Activated CD8-positive, alpha-beta memory T cell treated with anti-CD3 and anti-CD28 coated beads, Interleukin-2, amount 10 ng/mL, durations not matched to agents 7 days and 5 days (primary cell): ENCODE data around the gene NMUR2. TPM values are rescaled to one million over a fixed set of nuclear protein-coding genes. Genes with fewer than 3 reads are reported as not detected.

Experiments
- ATAC-seq: fragments of 150-1000 bp; cut with Tn5 transposase; one replicate; pipeline ENCODE4 v1.10.0; 2021; ENCODE audit warnings: moderate library complexity
- CTCF ChIA-PET: fragments of 350-600 bp; sonication (Branson Sonifier 250); formaldehyde crosslinking; loops from one replicate; lab custom pipeline; 2021; ENCODE audit warnings: antibody characterized with exemption; lab: Charles Lee
- DNase-seq: peaks from one replicate; pipeline ENCODE4 v3.0.0-alpha.2; 2020
- H3K27ac Mint-ChIP-seq: one replicate; pipeline ENCODE4 v1.8.0; 2021; ENCODE audit warnings: mild to moderate bottlenecking, mixed read lengths
- H3K27me3 Mint-ChIP-seq: one replicate; pipeline ENCODE4 v1.8.0; 2021; ENCODE audit warnings: mixed read lengths
- H3K36me3 Mint-ChIP-seq: one replicate; pipeline ENCODE4 v1.8.0; 2021; ENCODE audit warnings: mild to moderate bottlenecking, mixed read lengths
- H3K4me1 Mint-ChIP-seq: one replicate; pipeline ENCODE4 v1.8.0; 2021; ENCODE audit warnings: mixed read lengths
- H3K4me3 Mint-ChIP-seq: one replicate; pipeline ENCODE4 v1.8.0; 2021; ENCODE audit warnings: mild to moderate bottlenecking, moderate library complexity, mixed read lengths
- H3K9me3 Mint-ChIP-seq: one replicate; pipeline ENCODE4 v1.8.0; 2022; ENCODE audit warnings: low read depth, mixed read lengths
- total RNA-seq, 2 experiments: library from RNA; stranded (reverse); gene quantifications; one replicate each; pipeline ENCODE4 v1.2.3, GENCODE V29; 2021

The NMUR2 gene, protein sequence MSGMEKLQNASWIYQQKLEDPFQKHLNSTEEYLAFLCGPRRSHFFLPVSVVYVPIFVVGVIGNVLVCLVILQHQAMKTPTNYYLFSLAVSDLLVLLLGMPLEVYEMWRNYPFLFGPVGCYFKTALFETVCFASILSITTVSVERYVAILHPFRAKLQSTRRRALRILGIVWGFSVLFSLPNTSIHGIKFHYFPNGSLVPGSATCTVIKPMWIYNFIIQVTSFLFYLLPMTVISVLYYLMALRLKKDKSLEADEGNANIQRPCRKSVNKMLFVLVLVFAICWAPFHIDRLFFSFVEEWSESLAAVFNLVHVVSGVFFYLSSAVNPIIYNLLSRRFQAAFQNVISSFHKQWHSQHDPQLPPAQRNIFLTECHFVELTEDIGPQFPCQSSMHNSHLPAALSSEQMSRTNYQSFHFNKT
- not detected for total RNA-seq

DNA sequence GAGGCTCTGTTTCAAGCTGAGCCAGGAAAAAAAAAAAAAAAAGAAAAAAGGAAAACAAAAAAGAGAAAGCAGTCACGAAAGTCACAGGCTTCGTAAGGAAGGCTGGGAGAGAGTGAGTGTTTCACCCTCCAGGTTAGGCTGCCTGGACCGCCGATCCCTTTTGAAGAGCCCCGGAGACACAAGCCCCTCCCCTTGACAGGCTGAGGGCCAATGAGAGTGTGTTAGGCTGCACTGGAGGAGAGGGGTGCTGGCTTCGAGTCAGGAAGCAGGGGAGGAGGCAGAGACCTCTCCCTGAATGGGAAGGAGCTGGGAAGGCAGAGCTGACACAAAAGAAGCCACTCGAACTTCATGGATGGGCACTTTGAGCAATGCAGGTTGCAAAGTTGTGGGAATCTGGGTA is at the start of gene NMUR2:
Gene NMUR2 (minus strand): TSS at position 135 of the 400 bp plus-strand sequence. CDS start 166 bp downstream, outside the sequence.
- DNase-seq: no peak
- Mint-ChIP-seq H3K27ac (no peak within 1 kb of the TSS), H3K27me3 (no peaks in the 10 kb centered on the region), H3K4me1 (no peaks in the 10 kb centered on the region), H3K9me3 (no peaks in the 10 kb centered on the region), H3K4me3 (no peak within 1 kb of the TSS), H3K36me3 (no peaks in the 10 kb centered on the region)
- CTCF ChIA-PET: no interaction called here
- ATAC-seq: no peak

- H3K27ac Mint-ChIP-seq: no peak overlapping the region
- DNase-seq (no peak), ATAC-seq (no peak)
- H3K27me3 Mint-ChIP-seq: no peaks in the 10 kb centered on the region
- no peak overlapping the region for H3K4me3 Mint-ChIP-seq
- H3K36me3 Mint-ChIP-seq: no peaks in the 10 kb centered on the region
- no peaks in the 10 kb centered on the region for H3K4me1 Mint-ChIP-seq
- CTCF ChIA-PET: no interaction called here
- H3K9me3 Mint-ChIP-seq: no peaks in the 10 kb centered on the region
Measured at GRCh38 chr5:152443935-152444334, 38.9 kb upstream of the NMUR2 start.

GRCh38 chr5:152439791-152440190 is 34.7 kb upstream of the NMUR2 start:
- Mint-ChIP-seq H3K4me1 (no peaks in the 10 kb centered on the region), H3K27me3 (no peaks in the 10 kb centered on the region), H3K27ac (no peak overlapping the region), H3K9me3 (no peaks in the 10 kb centered on the region), H3K36me3 (no peaks in the 10 kb centered on the region), H3K4me3 (no peak overlapping the region)
- ATAC-seq: no peak
- CTCF ChIA-PET: no interaction called here
- DNase-seq: no peak

DNA sequence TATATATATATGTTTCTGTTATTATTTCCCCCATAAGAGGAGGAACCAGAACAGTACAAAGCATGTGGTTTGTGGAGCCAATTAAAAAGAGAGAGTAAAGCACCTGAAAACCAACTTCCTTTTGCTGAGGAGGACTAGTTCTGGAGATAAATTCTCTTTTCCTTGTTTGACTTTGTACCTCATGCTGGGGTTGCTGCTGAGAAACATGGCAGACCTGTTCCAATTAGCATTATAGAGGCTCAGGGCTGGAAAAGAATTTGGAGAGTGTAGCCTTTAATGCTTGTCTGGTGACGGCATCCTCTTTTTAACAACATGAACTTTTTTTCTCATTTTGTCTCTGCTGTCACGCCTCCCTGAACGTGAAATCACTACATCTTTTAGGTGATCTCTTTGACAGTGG is 32.8 kb upstream of the NMUR2 start:
- H3K9me3 Mint-ChIP-seq: no peaks in the 10 kb centered on the region
- H3K27ac Mint-ChIP-seq: no peak overlapping the region
- CTCF ChIA-PET: no interaction called here
- DNase-seq (no peak), ATAC-seq (no peak)
- no peaks in the 10 kb centered on the region for H3K27me3 Mint-ChIP-seq
- no peaks in the 10 kb centered on the region for H3K36me3 Mint-ChIP-seq
- H3K4me3 Mint-ChIP-seq: no peak overlapping the region
- no peaks in the 10 kb centered on the region for H3K4me1 Mint-ChIP-seq

- Mint-ChIP-seq H3K4me1 (no peaks in the 10 kb centered on the region), H3K27ac (no peak overlapping the region), H3K36me3 (no peaks in the 10 kb centered on the region), H3K4me3 (no peak overlapping the region), H3K9me3 (no peaks in the 10 kb centered on the region), H3K27me3 (no peaks in the 10 kb centered on the region)
- CTCF ChIA-PET: no interaction called here
- ATAC-seq: no peak
- DNase-seq: no peak
Measured at GRCh38 chr5:152427721-152428120, 22.6 kb upstream of the NMUR2 start.

DNA sequence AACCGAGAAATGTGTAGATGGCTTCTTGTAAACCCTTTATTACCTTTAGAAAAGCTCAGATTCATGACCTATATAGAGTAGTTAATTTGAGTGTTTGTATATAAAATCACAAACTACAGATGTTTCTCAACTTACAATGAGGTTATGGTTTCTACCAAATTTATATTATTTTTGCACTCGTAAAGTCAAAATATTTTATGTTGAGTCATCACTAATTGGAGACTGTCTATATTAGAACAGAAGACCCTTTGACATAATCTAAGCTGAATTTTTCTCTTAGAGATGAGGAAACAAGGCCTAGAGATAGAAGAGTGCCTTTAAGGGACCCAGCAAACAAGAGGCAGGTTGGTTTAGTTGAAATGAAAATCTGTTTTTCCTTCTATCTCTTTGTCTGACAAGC is 20.0 kb upstream of the NMUR2 start:
- Mint-ChIP-seq H3K4me1 (no peaks in the 10 kb centered on the region), H3K9me3 (no peaks in the 10 kb centered on the region), H3K4me3 (no peak overlapping the region), H3K27me3 (no peaks in the 10 kb centered on the region), H3K27ac (no peak overlapping the region), H3K36me3 (no peaks in the 10 kb centered on the region)
- CTCF ChIA-PET: no interaction called here
- no peak for DNase-seq
- no peak for ATAC-seq

DNA sequence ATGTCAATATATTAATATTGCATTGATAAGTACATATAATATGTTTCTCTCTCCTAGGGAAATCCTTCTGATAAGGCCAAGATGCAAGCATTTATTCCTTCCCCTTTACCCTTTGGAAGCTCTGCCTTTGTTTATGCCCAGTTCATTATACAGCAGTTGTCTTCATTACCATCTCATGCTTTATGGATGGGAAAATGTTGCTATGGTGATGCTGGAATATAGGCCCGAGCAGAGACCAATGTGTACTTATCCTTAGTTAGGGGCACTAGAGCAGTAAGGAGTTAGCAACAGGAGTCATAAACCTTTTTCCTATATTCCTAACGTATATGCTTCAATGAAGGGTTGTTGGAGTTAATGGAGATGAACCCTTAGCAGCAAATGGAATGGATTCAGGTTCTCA is 19.4 kb upstream of the NMUR2 start:
- Mint-ChIP-seq H3K9me3 (no peaks in the 10 kb centered on the region), H3K4me3 (no peak overlapping the region), H3K27ac (no peak overlapping the region), H3K27me3 (no peaks in the 10 kb centered on the region), H3K36me3 (no peaks in the 10 kb centered on the region), H3K4me1 (no peaks in the 10 kb centered on the region)
- ATAC-seq: no peak
- no peak for DNase-seq
- CTCF ChIA-PET: no interaction called here

DNA sequence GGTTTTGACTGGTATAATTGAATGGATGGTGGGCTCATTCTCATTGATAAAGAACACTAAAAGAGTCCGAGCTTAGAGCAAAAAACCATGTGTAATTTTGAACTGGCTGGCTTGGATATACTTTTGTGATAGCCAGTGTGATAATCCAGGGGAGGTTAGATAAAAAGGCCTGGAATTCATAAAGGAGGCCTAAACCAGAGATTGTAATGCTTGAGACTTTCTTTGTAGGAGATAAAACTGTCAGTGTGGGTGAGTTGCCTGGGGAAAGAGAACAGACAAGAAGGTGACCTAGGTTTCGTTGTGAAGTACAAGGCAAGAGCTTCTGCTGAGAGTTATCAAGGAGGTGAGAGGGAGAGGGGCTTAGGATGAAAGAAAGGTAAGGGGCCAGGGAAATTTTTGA is 17.0 kb upstream of the NMUR2 start:
- no peak for DNase-seq
- no peak for ATAC-seq
- H3K9me3 Mint-ChIP-seq: no peaks in the 10 kb centered on the region
- H3K36me3 Mint-ChIP-seq: no peaks in the 10 kb centered on the region
- no peak overlapping the region for H3K4me3 Mint-ChIP-seq
- CTCF ChIA-PET: no interaction called here
- H3K4me1 Mint-ChIP-seq: no peaks in the 10 kb centered on the region
- H3K27ac Mint-ChIP-seq: no peak overlapping the region
- no peaks in the 10 kb centered on the region for H3K27me3 Mint-ChIP-seq

GRCh38 chr5:152412129-152412528 is 7.0 kb upstream of the NMUR2 start:
- H3K36me3 Mint-ChIP-seq: no peaks in the 10 kb centered on the region
- H3K4me3 Mint-ChIP-seq: no peak overlapping the region
- H3K4me1 Mint-ChIP-seq: no peaks in the 10 kb centered on the region
- no peaks in the 10 kb centered on the region for H3K9me3 Mint-ChIP-seq
- no peak for DNase-seq
- no peak overlapping the region for H3K27ac Mint-ChIP-seq
- CTCF ChIA-PET: no interaction called here
- no peaks in the 10 kb centered on the region for H3K27me3 Mint-ChIP-seq
- ATAC-seq: no peak

DNA sequence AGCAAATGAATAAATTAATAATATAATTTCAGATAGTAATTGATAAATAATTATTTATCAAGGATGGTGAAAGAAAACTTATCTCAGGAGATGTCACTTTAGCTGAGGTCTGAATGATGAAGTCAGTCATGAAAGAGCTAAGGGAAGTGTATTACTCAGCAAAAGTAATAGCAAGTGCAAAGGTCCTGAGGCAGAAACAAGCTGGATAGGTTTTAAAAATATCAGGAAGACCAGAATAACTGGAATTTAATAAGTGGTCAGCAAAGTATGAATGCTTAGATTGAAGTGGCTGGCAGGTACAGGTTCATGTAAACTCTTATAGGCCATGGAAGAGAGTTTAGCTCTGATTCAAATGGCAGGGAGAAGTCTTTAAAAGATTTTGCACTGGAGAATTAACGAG is 1.0 kb upstream of the NMUR2 start:
- no peaks in the 10 kb centered on the region for H3K4me1 Mint-ChIP-seq
- ATAC-seq (no peak), DNase-seq (no peak)
- H3K27ac Mint-ChIP-seq: no peak overlapping the region
- H3K4me3 Mint-ChIP-seq: no peak overlapping the region
- CTCF ChIA-PET: interaction anchor here (1.5 kb wide), 1 partner anchor 99 kb away, joined by 3 read pairs; no protein-coding TSS in a partner anchor
- no peaks in the 10 kb centered on the region for H3K27me3 Mint-ChIP-seq
- H3K36me3 Mint-ChIP-seq: no peaks in the 10 kb centered on the region
- H3K9me3 Mint-ChIP-seq: no peaks in the 10 kb centered on the region

- H3K27me3 Mint-ChIP-seq: no peaks in the 10 kb centered on the region
- H3K36me3 Mint-ChIP-seq: no peaks in the 10 kb centered on the region
- no peak overlapping the region for H3K4me3 Mint-ChIP-seq
Measured at GRCh38 chr5:152404494-152404893, 585 bp downstream of the NMUR2 start.

DNA sequence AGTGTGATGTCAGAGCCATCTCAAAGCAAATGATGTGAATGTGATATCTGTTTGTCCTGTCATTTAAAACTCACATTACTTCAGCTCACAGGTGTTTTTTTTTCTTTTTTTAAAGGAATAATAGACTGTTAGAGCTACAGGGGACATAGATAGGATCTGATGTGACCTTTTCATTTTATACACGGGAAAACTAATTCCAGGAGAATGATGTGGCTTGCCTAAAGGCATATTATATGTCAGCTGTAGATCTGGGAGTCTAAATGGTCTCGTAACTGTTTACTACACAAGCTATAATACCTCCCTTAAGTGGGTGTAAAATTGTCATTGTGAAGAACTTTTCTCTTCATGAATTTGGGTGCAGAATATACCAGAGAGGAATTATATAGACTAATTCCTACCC is 2.0 kb downstream of the NMUR2 start:
- no peaks in the 10 kb centered on the region for H3K36me3 Mint-ChIP-seq
- no peak overlapping the region for H3K4me3 Mint-ChIP-seq
- no peak overlapping the region for H3K27ac Mint-ChIP-seq
- DNase-seq (no peak), ATAC-seq (no peak)
- no peaks in the 10 kb centered on the region for H3K27me3 Mint-ChIP-seq
- CTCF ChIA-PET: no interaction called here
- no peaks in the 10 kb centered on the region for H3K4me1 Mint-ChIP-seq
- H3K9me3 Mint-ChIP-seq: no peaks in the 10 kb centered on the region

More at GRCh38 chr5:152404494-152404893, 585 bp downstream of the NMUR2 start:
- H3K4me1 Mint-ChIP-seq: no peaks in the 10 kb centered on the region
- H3K9me3 Mint-ChIP-seq: no peaks in the 10 kb centered on the region
- CTCF ChIA-PET: no interaction called here
- no peak overlapping the region for H3K27ac Mint-ChIP-seq
- ATAC-seq (no peak), DNase-seq (no peak)

DNA sequence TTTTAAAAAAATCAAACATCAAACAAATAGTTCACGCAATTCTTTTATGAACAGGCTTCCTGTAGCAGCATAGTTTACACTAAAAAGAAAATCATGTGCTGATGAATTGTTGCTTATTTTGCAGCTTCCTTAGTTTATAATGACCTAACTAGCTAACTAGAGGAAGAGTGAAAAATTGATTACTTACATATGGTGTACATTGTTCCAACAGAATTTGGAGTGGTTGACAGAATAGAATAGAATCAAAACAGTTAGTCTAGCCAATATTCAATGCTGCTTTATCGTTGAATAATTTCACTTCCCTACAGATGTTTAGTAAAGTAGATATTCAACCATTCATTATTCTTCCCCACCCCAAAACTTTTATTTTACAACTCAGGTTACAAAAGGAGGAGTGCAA is 4.2 kb downstream of the NMUR2 start:
- ATAC-seq: no peak
- CTCF ChIA-PET: no interaction called here

GRCh38 chr5:152397581-152397980 is 7.5 kb downstream of the NMUR2 start:
- DNase-seq (no peak), ATAC-seq (no peak)
- Mint-ChIP-seq H3K4me1 (no peaks in the 10 kb centered on the region), H3K27ac (no peak overlapping the region), H3K4me3 (no peak overlapping the region), H3K27me3 (no peaks in the 10 kb centered on the region), H3K9me3 (no peaks in the 10 kb centered on the region), H3K36me3 (no peaks in the 10 kb centered on the region)
- CTCF ChIA-PET: no interaction called here

More for the DNA sequence above, 4.2 kb downstream of the NMUR2 start:
- Mint-ChIP-seq H3K27ac (no peak overlapping the region), H3K27me3 (no peaks in the 10 kb centered on the region), H3K4me1 (no peaks in the 10 kb centered on the region), H3K36me3 (no peaks in the 10 kb centered on the region), H3K4me3 (no peak overlapping the region), H3K9me3 (no peaks in the 10 kb centered on the region)
- no peak for DNase-seq
